Kidney (tissue), 14 donors: ENCODE data around the gene CDK6. TPM values are rescaled to one million over a fixed set of nuclear protein-coding genes. Genes with fewer than 3 reads are reported as not detected.
A peak's percentile ranks its signal among the peaks of the same experiment; 100 is the strongest.

Experiments
- DNase-seq, 5 donors: peaks; one replicate each; pipeline ENCODE4 v3.0.0-alpha.2; 2013 to 2020
- FAIRE-seq: peaks from 2 replicates; lab custom pipeline; 2012; peaks lifted over from hg19 to GRCh38; lab: Jason Lieb, UNC
- H3K27ac ChIP-seq, 2 donors: one replicate each; pipeline ENCODE4 v1.7.0; 2013; ENCODE audit warnings: low read depth in 2 of 2, low read length in 2 of 2, inconsistent platforms in 1 of 2
- H3K27me3 ChIP-seq: one replicate; pipeline ENCODE4 v1.7.1; 2013; ENCODE audit warnings: low read length, inconsistent platforms; ENCODE audit not compliant: control insufficient read depth, insufficient read depth
- H3K36me3 ChIP-seq, 3 donors: one replicate each; pipeline versions ENCODE4 v1.7.0 to v1.7.1; 2013; ENCODE audit warnings: low read length in 3 of 3, control low read depth in 1 of 3, inconsistent platforms in 1 of 3; ENCODE audit not compliant: insufficient read depth in 3 of 3, control insufficient read depth in 2 of 3
- H3K4me1 ChIP-seq, 3 donors: one replicate each; pipeline versions ENCODE4 v1.7.0 to v1.7.1; 2013; ENCODE audit warnings: low read length in 3 of 3, inconsistent platforms in 1 of 3, low read depth in 1 of 3; ENCODE audit not compliant: control insufficient read depth in 2 of 3, insufficient read depth in 2 of 3
- H3K4me3 ChIP-seq, 3 donors: one replicate each; pipeline versions ENCODE4 v1.7.0 to v1.8.1; 2013; ENCODE audit warnings: low read length in 3 of 3, control low read depth in 1 of 3, inconsistent platforms in 1 of 3
- H3K9ac ChIP-seq, 3 donors: one replicate each; pipeline versions ENCODE4 v1.7.0 to v1.7.1; 2013; ENCODE audit warnings: low read length in 3 of 3, control low read depth in 1 of 3, inconsistent platforms in 1 of 3
- H3K9me3 ChIP-seq, 3 donors: one replicate each; pipeline versions ENCODE4 v1.7.0 to v1.7.1; 2013; ENCODE audit warnings: low read length in 3 of 3, control low read depth in 1 of 3, inconsistent platforms in 1 of 3; ENCODE audit not compliant: control insufficient read depth in 2 of 3, insufficient read depth in 1 of 3
- CTCF ChIP-seq: IDR thresholded peaks from 3 replicates; pipeline ENCODE4 v1.5.1; 2012; ENCODE audit warnings: mild to moderate bottlenecking, moderate library complexity, borderline replicate concordance; ENCODE audit not compliant: insufficient read depth; ENCODE audit errors: extremely low read depth
- intact Hi-C: fragments of 100-400 bp; cut with DNase I; formaldehyde crosslinking; loops from one replicate; pipeline ENCODE4 v1.11.1; 2022
- polyA plus RNA-seq: library from polyadenylated mRNA; stranded (reverse); fragments of 350-450 nt; fragmentation: Illumina TruSeq; extraction: RNeasy Lipid Tissue Mini Kit (QIAGEN cat#74804); gene quantifications from one replicate; pipeline ENCODE4 v1.2.3, GENCODE V29; 2014; ENCODE audit warnings: low read depth, low replicate concordance; ENCODE audit not compliant: insufficient read depth
- total RNA-seq: library from RNA; stranded (reverse); fragmentation: NEBNext Ultra II Directional; extraction: Animal tissue kit (Norgen Biotek cat#: 25700); gene quantifications from one replicate; pipeline ENCODE4 v1.2.1, GENCODE V29; 2021
- donor health status: control.
- donor health status: control.
- donor health status: control.
- donor health status: control.
- donor health status: control.
- donor health status: DM: yes; HTN: yes; CAD: no.
- donor health status: Normal renal cell carcinoma (clear cell type).

Gene CDK6
- total and polyA plus RNA-seq, 2 donors from 2014 or later, result 3.6 to 20.8 TPM

GRCh38 chr7:92809760-92810573 lies 26.4 kb downstream of the CDK6 start:
- H3K27ac ChIP-seq, result peak overlapping the region; percentile 69 to 76
- no peaks in the 10 kb centered on the region for H3K27me3 ChIP-seq
- H3K9me3 ChIP-seq, result no peaks in the 10 kb centered on the region
- TF ChIP-seq CTCF, result no peak
- H3K9ac ChIP-seq, result peak overlapping the region in 1 of 3 donors; percentile 9
- peaks cover 7 to 11% (median 8%) of the 10 kb centered on the region in 3 donors for H3K4me1 ChIP-seq
- no peaks in the 10 kb centered on the region for H3K36me3 ChIP-seq
- intact Hi-C loops, result no loop called here
- H3K4me3 ChIP-seq, result peak overlapping the region in 2 of 3 donors; percentile 6 to 33
- FAIRE-seq, result peak; percentile 88
- DNase-seq, result peak in 4 of 5 donors; percentile 34 to 91 (median 66)

DNA sequence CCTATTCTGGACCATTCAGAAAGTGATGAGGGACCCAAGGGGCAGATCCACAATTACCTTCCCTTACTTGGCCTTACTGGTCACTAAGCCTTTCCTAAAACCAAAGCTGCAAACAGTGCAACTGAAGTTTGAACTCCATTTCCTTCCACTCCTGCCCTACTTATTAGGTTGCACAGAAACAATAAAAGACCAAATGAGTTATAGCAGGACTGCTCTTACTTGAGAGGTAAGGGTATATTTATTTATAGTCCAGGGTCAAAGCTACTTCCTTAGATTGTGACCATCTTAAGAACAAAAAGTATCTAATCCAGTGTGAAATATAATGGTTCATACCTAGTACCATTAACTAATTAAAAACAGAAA lies 27.0 kb downstream of the CDK6 start:
- intact Hi-C loops, result no loop called here
- DNase-seq (peak in 1 of 5 donors; percentile 73), FAIRE-seq (no peak)
- no peaks in the 10 kb centered on the region for H3K9me3 ChIP-seq
- H3K4me3 ChIP-seq, result peak overlapping the region in 2 of 3 donors; percentile 6 to 33
- no peaks in the 10 kb centered on the region for H3K27me3 ChIP-seq
- no peaks in the 10 kb centered on the region for H3K36me3 ChIP-seq
- peak overlapping the region; percentile 69 to 76 for H3K27ac ChIP-seq
- H3K9ac ChIP-seq, result no peak overlapping the region
- TF ChIP-seq CTCF, result no peak
- peaks cover 7 to 11% (median 8%) of the 10 kb centered on the region in 3 donors for H3K4me1 ChIP-seq

GRCh38 chr7:92808635-92809034 lies 27.7 kb downstream of the CDK6 start:
- Histone ChIP-seq H3K4me3 (no peak overlapping the region), H3K4me1 (peaks cover 7 to 11% (median 8%) of the 10 kb centered on the region in 3 donors), H3K27ac (no peak overlapping the region), H3K36me3 (no peaks in the 10 kb centered on the region), H3K9ac (no peak overlapping the region), H3K9me3 (no peaks in the 10 kb centered on the region), H3K27me3 (no peaks in the 10 kb centered on the region)
- no peak for DNase-seq
- intact Hi-C loops, result no loop called here
- no peak for FAIRE-seq
- TF ChIP-seq CTCF, result no peak
